H1 (cell line): ENCODE data around the gene FASTKD1. TPM values are rescaled to one million over a fixed set of nuclear protein-coding genes. Genes with fewer than 3 reads are reported as not detected.

Source experiments
- ASH2L ChIP-seq: fragments of 200-600, 300-600 bp; sonication (generic); IDR thresholded peaks from one replicate; pipeline ENCODE4 v1.7.1; 2017; ENCODE audit warnings: low read length
- CBX8 ChIP-seq: fragments of 300-800, 300-1000 bp; sonication (generic); IDR thresholded peaks from 2 replicates; pipeline ENCODE4 v1.7.1; 2016; ENCODE audit warnings: low read depth, low read length, borderline replicate concordance
- EZH2 ChIP-seq: fragments of 200-600 bp; sonication (generic); IDR thresholded peaks from 2 replicates; pipeline ENCODE4 v1.7.1; 2012; ENCODE audit warnings: low read depth, mild to moderate bottlenecking, moderate library complexity, low read length, inconsistent platforms; ENCODE audit not compliant: severe bottlenecking
- HDAC6 ChIP-seq: IDR thresholded peaks from one replicate; pipeline ENCODE4 v1.7.1; 2012; ENCODE audit warnings: low read depth, mild to moderate bottlenecking, inconsistent platforms, low read length, moderate library complexity
- POLR2AphosphoS5 ChIP-seq: IDR thresholded peaks from 2 replicates; pipeline ENCODE4 v1.6.1; 2011; ENCODE audit warnings: low read depth, low read length
- RNF2 ChIP-seq: fragments of 200-900, 300-1000 bp; sonication (generic); IDR thresholded peaks from 2 replicates; pipeline ENCODE4 v1.7.1; 2016; ENCODE audit warnings: borderline replicate concordance, low read depth, mild to moderate bottlenecking, antibody characterized with exemption, low read length; ENCODE audit not compliant: poor library complexity, severe bottlenecking; ENCODE audit errors: missing control alignments
- SUZ12 ChIP-seq: fragments of 200-600 bp; sonication (generic); IDR thresholded peaks from 2 replicates; pipeline ENCODE4 v1.6.1; 2012; ENCODE audit warnings: mild to moderate bottlenecking, inconsistent platforms, low read length, moderate library complexity, mixed read lengths
- USF2 ChIP-seq: IDR thresholded peaks from 2 replicates; pipeline ENCODE4 v1.6.1; 2011; ENCODE audit warnings: low read length, improper control_type of control experiment
- polyA plus RNA-seq, 7 experiments: library from polyadenylated mRNA; depleted of rRNA in 3 of 7; stranded (reverse) in 5 of 7; unstranded in 2 of 7; fragments of >200 nt in 5 of 7; fragments of 200-250 nt in 2 of 7; gene quantifications; 1 replicate in 5 of 7; 2 replicates in 1 of 7; 4 replicates in 1 of 7; pipeline versions ENCODE4 v1.2.1 to v1.2.3, GENCODE V29; 2011 to 2013; ENCODE audit warnings: missing spikeins in 2 of 7, mixed read lengths in 2 of 7
- total RNA-seq: library from RNA; stranded (reverse); fragmentation: NEBNext Ultra II Directional; extraction: Animal tissue kit (Norgen Biotek cat#: 25700); gene quantifications from 2 replicates; pipeline ENCODE4 v1.2.1, GENCODE V29; 2021
- TF ChIP-seq, protein P1 (sequence below), 3 experiments: IDR thresholded peaks; 1 replicate in 2 of 3; 2 replicates in 1 of 3; pipeline versions ENCODE4 v1.5.1 to v1.6.1; 2011; ENCODE audit warnings: low read length in 3 of 3, mild to moderate bottlenecking in 3 of 3, inconsistent platforms in 2 of 3, low read depth in 1 of 3, moderate library complexity in 1 of 3; ENCODE audit not compliant: insufficient read depth in 1 of 3; ENCODE audit errors: control extremely low read depth in 1 of 3
- TF ChIP-seq, protein P2 (sequence below): IDR thresholded peaks from 2 replicates; pipeline ENCODE4 v1.6.1; 2012; ENCODE audit warnings: low read length, inconsistent platforms

FASTKD1 gene
- total and polyA plus RNA-seq, 2 of the 8 experiments (the other 6 are each of a cell fraction or from before 2014, with no cell fraction given) = 18.7 to 70.8 TPM

DNA sequence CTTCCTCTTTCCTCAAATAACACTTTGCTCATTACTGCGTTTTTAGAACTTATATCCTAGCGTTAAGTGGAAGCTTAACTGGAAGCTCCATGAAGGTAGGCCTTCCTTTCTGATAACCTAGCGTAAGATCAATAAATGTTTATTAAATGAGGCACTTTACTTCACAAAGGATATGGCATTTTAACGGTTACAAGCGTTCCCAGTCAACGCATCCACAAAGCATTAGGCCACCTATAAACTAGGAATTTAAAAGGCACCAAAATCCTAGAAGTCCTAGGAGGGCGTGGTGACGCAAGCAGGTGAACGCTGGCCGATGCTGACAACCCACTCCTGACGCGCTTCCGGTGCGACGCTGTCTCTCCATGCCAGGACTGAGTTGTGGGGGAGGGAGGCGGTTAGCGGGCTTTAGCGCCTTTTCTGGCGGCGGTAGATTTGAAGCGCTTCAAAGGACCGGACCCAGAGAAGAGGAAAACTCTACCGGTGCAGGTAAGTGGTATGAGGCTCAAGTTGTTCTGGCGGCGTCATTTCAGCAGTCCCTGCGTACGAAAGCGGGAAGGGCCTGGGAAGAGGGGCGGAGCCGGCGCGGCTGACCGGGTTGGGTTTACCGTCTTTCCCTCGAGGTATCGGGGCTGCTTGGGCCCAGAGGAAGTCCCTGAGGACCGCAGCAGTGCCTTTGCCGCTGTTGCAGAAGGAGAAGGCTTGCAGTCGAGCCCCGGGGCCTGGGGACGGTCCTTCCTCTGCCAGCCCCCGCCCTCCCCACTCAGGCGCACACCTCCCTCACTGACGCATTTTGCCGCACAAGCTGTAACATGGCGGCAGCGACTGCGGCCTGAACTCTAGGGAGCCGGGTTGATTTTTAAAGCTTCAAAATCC lies 10.6 kb upstream of the FASTKD1 start, which contains the start of gene PPIG (continued):
- TF ChIP-seq ASH2L (peak; percentile 91), RNF2 (no peak), CBX8 (no peak), HDAC6 (no peak), EZH2 (no peak), USF2 (peak; percentile 31; the same call in 1 of the 2 replicates), POLR2AphosphoS5 (peak; percentile 79), SUZ12 (no peak)
- TF ChIP-seq, protein P1, sequence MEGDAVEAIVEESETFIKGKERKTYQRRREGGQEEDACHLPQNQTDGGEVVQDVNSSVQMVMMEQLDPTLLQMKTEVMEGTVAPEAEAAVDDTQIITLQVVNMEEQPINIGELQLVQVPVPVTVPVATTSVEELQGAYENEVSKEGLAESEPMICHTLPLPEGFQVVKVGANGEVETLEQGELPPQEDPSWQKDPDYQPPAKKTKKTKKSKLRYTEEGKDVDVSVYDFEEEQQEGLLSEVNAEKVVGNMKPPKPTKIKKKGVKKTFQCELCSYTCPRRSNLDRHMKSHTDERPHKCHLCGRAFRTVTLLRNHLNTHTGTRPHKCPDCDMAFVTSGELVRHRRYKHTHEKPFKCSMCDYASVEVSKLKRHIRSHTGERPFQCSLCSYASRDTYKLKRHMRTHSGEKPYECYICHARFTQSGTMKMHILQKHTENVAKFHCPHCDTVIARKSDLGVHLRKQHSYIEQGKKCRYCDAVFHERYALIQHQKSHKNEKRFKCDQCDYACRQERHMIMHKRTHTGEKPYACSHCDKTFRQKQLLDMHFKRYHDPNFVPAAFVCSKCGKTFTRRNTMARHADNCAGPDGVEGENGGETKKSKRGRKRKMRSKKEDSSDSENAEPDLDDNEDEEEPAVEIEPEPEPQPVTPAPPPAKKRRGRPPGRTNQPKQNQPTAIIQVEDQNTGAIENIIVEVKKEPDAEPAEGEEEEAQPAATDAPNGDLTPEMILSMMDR (IDR thresholded peaks at IDR 0.05; ENCODE audit: control extremely low read depth in 1 of 3, insufficient read depth in 1 of 3, low read depth in 1 of 3, low read length in 3 of 3) = no peak
- TF ChIP-seq, protein P2, sequence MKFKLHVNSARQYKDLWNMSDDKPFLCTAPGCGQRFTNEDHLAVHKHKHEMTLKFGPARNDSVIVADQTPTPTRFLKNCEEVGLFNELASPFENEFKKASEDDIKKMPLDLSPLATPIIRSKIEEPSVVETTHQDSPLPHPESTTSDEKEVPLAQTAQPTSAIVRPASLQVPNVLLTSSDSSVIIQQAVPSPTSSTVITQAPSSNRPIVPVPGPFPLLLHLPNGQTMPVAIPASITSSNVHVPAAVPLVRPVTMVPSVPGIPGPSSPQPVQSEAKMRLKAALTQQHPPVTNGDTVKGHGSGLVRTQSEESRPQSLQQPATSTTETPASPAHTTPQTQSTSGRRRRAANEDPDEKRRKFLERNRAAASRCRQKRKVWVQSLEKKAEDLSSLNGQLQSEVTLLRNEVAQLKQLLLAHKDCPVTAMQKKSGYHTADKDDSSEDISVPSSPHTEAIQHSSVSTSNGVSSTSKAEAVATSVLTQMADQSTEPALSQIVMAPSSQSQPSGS = no peak
